ENCODE data around the gene CCDC122.

The CCDC122 gene

DNA sequence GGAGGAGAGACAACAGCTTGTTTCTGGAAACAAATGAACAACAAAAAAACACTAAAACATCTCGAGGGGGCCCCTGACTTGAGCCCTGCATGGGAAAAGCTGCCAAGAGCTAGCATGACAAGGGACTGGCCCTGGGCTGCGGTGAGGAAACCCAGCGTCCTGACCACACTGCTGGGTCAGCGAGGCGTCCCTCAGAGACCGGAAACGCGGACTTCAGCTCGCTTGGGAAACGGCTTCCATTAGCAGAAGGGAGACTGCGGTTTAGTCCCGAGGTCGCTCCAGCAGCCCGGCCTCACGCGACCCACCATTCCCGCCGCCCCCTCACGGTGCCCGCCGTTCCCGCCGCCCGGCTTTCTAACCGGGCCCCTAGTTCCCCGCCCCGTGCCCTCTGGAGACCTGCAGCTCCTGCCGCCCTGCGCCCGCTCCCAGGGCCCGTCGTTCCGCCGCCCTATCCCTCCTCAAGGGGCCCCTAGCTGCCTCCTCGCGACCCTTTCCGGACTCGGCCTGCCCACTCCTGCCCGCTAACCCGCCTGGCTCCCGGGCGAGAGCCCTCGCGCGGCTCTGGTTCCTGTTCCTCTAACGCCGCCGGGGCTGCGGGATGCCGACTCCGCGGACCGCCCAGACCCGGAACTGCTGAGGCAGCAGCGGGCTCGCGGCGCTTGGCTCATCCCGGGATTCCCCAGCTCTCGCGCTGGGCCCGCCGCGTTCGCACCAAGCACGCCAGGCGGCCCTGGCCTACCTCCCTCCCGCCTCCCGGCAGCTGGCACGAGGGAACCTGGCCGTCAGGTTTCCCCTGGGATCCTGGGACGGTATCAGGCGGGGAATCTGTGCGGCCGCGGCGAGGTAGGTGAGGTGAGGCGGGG lies at the start of gene CCDC122:
Gene CCDC122 (minus strand): TSS at position 849 of the 863 bp plus-strand sequence. CDS start 10,364 bp downstream, outside the sequence.
- peak; percentile 90 for DNase-seq

DNA sequence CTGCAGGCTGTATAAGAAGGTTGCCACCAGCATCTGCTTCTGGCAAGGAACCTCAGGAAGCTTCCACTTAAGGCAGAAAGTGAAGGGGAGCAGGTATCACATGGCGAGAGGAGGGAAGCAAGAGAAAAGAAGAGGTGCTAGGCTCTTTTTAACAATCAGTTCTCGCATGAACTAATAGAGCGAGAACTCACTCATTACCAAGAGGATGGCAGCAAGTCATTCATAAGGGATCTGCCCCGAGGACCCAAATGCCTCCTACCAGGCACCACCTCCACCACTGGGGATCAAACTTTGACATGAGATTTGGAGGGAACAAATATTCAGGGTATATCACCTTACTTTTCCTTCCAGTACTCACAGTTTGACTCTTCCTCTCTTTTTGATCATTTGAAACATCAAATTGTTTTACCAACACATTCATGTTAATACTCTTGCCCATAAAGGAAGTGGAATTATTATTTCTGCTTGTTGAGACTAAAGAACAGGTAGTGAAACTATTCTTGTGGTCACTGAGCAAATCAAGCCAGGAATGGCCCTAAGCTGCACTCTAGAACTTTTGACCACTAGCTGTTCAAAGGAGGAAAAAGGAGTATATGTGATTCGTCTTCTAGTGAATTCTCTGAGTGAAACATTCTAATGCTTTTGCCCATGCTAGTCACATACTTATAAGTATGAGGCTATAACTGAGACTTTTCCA lies 45.2 kb upstream of the CCDC122 start:
- no peak for DNase-seq

GRCh38 chr13:43920965-43921674 lies 41.6 kb upstream of the CCDC122 start:
- no peak for DNase-seq

DNA sequence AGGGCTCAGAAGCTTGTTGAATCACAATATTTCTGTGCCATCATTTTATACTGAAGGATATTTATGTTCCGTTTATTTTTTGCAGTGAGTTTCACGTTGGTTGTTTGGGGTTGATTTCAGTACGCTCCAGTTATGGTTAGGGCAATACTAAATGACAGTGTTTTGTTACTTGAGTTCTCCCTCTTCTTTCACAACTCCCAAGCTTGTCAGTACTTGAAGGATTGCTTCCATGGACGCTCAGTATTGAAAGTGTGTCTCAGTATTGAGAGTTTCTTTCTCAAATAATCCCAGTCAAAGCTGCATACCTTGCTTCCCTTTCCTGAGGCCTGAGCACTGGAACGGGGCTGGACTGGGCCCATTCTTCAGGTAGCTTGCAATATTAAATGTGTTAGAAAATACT lies 39.1 kb upstream of the CCDC122 start:
- no peak for DNase-seq

DNA sequence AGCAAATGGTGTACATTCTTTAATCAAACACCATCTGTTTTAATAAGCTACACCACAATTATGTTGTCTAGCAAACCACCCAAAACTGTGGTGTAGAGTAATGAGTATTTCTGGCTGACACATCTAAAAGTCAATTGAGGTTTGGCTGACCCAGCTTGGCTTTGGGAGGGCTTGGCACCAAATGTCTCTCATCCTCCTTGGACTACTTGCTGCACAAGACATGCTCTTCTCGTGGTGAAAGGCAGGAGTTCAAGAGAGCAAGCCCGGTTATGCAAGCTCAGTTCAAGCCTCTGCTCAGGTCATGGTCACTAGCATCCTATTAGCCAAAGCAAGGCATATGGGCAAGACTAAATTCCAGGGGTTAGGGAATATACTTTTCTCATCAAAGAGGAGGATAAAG lies 37.3 kb upstream of the CCDC122 start:
- no peak for DNase-seq

- DNase-seq: no peak
Measured at GRCh38 chr13:43915451-43915850, 35.9 kb upstream of the CCDC122 start.

DNA sequence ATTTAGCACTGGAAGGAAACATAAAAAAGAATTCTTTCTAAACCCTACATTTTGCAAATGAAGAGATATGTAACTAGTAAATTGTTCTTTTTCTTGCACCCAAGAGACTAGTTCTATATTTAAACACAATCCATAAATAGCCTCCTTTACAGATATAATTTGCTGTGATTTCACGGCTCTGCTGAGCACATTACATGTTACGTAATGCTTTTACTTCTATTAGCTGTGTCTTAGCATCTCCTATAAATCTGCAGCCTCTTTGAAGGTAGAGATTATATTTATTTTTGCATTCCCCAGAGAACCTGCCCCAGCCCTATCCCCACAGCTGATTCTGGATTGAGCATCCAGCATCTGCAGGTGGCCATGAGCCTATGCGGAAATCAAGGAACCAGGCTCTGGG lies 32.3 kb upstream of the CCDC122 start:
- DNase-seq: no peak

- no peak for DNase-seq
Measured at GRCh38 chr13:43911278-43911677, 31.7 kb upstream of the CCDC122 start.

DNA sequence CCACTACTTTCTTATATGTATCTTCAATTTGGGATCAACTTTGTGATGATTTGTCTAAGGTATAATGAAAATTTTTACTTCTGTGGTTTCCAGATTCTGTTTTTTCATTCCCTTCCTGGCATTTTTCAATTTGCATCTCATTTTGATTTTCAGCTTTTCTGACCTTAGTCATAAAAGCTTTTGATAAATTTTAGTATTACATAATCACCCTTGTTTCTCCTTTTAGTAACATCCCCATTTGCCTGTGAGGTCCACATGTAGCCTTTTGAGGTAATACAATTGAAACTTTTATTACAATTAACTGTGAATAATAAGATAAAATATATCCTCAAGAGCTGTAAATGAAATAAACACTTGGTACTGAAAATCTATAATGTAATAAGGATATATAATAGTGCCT lies 31.3 kb upstream of the CCDC122 start:
- no peak for DNase-seq

- DNase-seq: peak; percentile 53
Measured at GRCh38 chr13:43908156-43909126, 28.9 kb upstream of the CCDC122 start.

GRCh38 chr13:43905435-43906031 lies 26.0 kb upstream of the CCDC122 start:
- DNase-seq: peak; percentile 44

DNA sequence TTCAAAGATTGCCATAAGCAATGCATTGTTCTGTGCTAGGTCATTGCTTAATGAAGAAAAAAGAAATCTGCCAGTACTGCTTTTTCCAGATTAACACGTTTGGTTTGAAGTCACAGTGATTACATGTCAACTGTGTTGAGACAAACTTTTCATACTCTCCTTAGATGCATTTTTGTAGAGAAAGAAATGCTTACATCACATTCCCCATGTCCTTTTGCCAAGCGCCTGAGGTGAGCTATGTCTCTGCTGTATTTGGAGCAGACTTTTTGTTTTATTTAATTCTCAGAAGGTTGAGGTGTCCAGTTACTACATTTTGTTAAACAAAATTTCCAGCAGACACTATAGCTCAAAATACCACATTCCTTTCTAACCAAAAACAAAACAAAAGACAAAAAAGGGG lies 16.4 kb upstream of the CCDC122 start:
- DNase-seq: no peak

DNA sequence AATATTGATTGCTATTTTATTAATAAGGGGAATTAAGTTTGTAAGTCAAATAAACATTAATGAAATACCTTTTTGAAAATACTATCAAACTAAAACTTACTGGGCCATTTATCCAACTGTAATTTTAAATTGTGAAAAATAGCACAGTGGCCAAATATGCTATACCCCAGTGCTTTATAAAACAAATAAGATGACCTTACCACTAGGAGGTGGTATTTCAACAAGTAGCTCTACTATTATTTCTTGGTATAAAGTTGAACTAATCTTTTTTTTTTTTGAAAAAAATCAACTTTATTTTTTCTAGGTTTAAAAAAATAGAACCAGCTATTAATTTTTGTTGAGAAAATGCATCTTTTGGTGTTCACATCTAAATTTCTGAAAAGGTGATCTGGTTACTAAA lies 14.9 kb upstream of the CCDC122 start:
- DNase-seq: no peak

- DNase-seq: no peak
Measured at GRCh38 chr13:43884222-43884621, 4.7 kb upstream of the CCDC122 start.

GRCh38 chr13:43883631-43884030 lies 4.1 kb upstream of the CCDC122 start:
- no peak for DNase-seq

DNA sequence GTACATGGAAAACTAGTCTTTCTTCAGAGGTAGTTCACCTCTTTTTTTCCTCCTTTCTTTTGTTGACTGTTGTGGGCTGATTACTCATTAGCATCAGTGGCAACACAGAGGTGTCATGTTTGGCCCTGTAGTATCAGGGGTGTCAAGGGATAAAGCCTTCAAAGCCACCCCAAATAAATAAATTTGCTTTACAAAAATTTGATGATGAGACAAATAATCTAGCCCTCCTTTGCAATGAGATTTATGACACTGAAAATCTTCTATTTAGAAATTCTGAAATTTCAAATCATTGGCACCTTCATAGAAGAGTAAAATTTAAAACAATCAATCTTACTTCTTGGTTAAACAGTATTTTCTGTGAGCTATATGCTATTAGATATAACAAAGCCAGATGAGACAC lies 2.0 kb upstream of the CCDC122 start:
- DNase-seq: no peak

GRCh38 chr13:43880926-43881325 lies 1.4 kb upstream of the CCDC122 start:
- DNase-seq: no peak

DNA sequence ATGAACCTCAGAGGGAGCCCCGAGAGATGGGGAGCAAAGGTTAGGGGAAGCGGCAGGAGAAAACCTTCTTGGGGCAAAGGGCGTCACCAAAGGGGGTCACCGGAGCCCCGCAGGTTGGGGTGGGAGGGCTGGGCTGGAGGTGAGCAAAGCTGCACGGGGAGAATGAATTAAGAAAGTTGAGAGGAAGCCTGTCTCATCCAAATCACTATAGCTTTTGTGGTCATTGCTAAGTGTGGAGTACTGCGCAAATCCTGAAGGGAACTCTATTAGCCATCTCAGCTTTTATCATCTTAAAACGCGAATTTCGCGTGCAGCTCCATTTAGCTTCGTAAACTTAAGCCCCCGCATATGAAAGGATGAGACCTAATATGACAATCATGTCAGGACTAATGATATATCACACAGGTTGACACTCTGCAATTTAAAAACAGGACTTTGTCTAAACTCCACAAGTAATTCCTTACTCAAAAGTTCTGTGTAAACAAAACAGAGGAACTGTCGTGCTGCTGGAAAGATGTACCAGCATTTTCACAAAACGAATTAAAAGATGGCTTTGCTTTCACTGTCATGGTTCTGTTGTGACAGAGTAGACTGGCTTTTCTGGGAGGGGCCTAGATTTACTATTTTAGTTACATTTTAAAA lies 795 bp upstream of the CCDC122 start:
- DNase-seq: peak; percentile 8

- peak; percentile 59 for DNase-seq
Measured at GRCh38 chr13:43879755-43880181, 228 bp upstream of the CCDC122 start, which contains the start of gene LACC1. Gene LACC1, plus strand, starts transcription at chr13:43879904. Its CDS starts 1,082 bp downstream, at chr13:43880986.

DNA sequence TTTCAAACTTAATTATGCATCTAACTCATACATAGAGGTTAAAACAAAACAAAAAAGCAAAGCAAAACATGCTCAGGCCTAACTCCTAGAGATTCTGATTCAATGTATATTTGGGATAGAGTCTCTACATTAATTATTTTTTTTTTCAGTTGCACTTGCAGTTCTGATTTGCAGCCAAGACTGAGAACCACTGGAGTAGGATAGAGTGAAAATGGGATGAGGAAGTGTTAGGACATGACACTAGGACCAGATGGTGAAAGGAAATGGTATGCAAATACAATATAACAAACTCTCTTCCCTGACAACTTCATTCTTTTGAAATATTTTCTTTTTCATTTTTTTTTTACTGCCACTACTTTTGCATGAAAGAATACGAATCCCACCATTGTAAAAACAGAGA lies 1.8 kb downstream of the CCDC122 start:
- DNase-seq: no peak

- DNase-seq: no peak
Measured at GRCh38 chr13:43877326-43877725, 2.2 kb downstream of the CCDC122 start.
